GM19023 (cell line): Measurements from ENCODE around the gene FERMT2.
"Not testable (repeated sequence)": the region's sequence is repeated elsewhere in the genome, so short reads cannot be mapped to it uniquely, and the experiment has no call there.

Experiments used
- ATAC-seq: cut with Tn5 transposase; IDR thresholded peaks from one replicate; pipeline ENCODE4 v1.9.1; 2021; ENCODE audit warnings: mild to moderate bottlenecking, moderate library complexity; ENCODE audit not compliant: unreplicated experiment

The FERMT2 gene

GRCh38 chr14:52868911-52869618, 81.8 kb downstream of the FERMT2 start:
- no peak for ATAC-seq

GRCh38 chr14:52864893-52865292, 86.0 kb downstream of the FERMT2 start:
- not testable (repeated sequence) for ATAC-seq

GRCh38 chr14:52863334-52863700, 87.5 kb downstream of the FERMT2 start:
- ATAC-seq: no peak

- ATAC-seq: no peak
Observed at GRCh38 chr14:52862632-52863333, 88.1 kb downstream of the FERMT2 start.

- no peak for ATAC-seq
Observed at GRCh38 chr14:52861403-52861802, 89.4 kb downstream of the FERMT2 start.

- ATAC-seq: no peak
Observed at GRCh38 chr14:52860910-52861309, 89.9 kb downstream of the FERMT2 start.

- no peak for ATAC-seq
Observed at GRCh38 chr14:52860209-52860608, 90.6 kb downstream of the FERMT2 start.

GRCh38 chr14:52856139-52856538, 94.7 kb downstream of the FERMT2 start:
- no peak for ATAC-seq

GRCh38 chr14:52853522-52853854, 97.4 kb downstream of the FERMT2 start:
- no peak for ATAC-seq

- ATAC-seq: no peak
Observed at GRCh38 chr14:52852810-52853521, 97.9 kb downstream of the FERMT2 start.

GRCh38 chr14:52850451-52850909, 100.4 kb downstream of the FERMT2 start:
- no peak for ATAC-seq

- no peak for ATAC-seq
Observed at GRCh38 chr14:52848626-52849025, 102.2 kb downstream of the FERMT2 start.

- no peak for ATAC-seq
Observed at GRCh38 chr14:52846591-52846990, 104.3 kb downstream of the FERMT2 start.

- no peak for ATAC-seq
Observed at GRCh38 chr14:52845081-52845480, 105.8 kb downstream of the FERMT2 start.

GRCh38 chr14:52844262-52845060, 106.4 kb downstream of the FERMT2 start:
- no peak for ATAC-seq

GRCh38 chr14:52840877-52841276, 110.0 kb downstream of the FERMT2 start:
- no peak for ATAC-seq

- no peak for ATAC-seq
Observed at GRCh38 chr14:52837451-52837850, 113.4 kb downstream of the FERMT2 start.

GRCh38 chr14:52836063-52836462, 114.8 kb downstream of the FERMT2 start:
- ATAC-seq: no peak

- no peak for ATAC-seq
Observed at GRCh38 chr14:52835122-52835903, 115.5 kb downstream of the FERMT2 start.

GRCh38 chr14:52834440-52834842, 116.4 kb downstream of the FERMT2 start:
- ATAC-seq: no peak
